GM21737 (cell line): Measurements from ENCODE around the gene IGF2R.

Experiments used
- ATAC-seq: cut with Tn5 transposase; IDR thresholded peaks from one replicate; pipeline ENCODE4 v1.9.1; 2021; ENCODE audit warnings: mild to moderate bottlenecking, moderate library complexity; ENCODE audit not compliant: unreplicated experiment

Gene IGF2R

DNA sequence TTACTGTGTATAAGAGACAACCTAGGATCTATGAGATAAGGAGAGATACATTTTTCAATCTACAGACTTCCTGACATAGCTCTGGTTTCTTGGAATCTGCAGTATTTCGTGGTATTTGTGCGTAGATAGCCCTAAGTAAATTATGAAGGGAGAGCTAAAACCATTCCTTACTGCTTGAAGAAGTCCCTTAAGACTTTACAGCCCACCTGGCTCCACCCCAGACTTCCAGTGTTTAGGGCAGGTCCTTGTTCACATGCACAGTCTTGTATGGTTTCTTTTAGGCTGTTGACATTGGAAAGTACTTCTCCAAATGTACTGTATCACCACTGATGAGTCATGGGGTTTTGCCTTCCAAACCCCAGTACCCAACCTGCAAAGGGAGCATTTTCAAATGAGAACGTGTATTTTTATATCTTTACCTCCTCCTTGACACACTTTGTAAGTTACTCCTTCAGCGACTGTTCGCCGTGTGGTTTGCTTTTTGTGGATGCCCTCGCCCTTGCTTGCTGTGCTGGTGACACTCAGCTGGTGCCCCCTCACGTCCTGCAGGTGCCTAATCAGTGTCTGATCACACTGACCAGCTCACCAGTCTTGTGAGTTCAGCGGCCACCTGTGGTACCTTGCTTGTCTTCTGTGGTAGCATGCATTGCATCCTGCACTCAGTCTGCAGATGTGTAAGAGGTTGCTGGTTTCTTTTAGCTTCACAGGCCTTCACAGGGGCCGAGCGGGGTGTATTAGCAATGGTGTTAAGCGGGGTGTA lies 73.3 kb downstream of the IGF2R start:
- no peak for ATAC-seq

DNA sequence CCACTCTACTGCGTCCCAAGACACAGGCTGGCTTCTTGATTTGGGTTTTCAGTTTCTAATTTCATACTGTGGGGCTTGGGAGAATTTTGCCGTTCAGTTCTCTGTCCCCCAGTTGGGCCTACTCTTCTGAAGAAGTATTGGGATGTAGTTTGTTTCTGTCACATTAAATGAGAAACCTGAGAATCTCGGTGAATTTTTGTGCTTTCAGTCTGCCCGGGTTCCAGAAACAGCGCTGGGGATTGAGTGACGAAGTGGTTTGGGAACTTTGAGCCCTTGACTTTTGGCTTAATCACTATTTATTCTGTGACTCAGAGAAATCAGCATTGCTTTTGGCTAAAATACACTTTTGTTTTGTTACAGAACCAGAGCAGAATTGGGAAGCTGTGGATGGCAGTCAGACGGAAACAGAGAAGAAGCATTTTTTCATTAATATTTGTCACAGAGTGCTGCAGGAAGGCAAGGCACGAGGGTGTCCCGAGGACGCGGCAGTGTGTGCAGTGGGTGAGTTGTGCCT lies 74.0 kb downstream of the IGF2R start:
- ATAC-seq = no peak

DNA sequence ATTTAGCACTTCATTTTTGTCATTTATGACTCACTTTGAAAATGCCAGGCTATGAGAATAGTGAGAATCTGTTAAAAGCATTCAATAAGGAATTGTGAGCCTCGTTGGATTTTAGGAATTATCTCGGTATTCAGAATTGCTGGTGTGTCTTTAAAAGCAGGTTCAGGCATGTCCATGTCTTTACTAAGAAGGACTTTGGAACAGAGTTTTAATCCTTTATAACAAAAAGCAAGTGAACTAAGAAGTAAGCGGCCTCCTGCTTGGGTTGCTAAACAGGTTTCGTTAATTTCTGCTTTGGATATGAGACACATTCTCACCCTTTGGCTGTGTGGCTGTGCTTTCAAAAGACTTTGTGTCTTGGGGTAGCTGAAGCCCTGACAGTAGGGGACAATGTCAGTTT lies 74.9 kb downstream of the IGF2R start:
- no peak for ATAC-seq

DNA sequence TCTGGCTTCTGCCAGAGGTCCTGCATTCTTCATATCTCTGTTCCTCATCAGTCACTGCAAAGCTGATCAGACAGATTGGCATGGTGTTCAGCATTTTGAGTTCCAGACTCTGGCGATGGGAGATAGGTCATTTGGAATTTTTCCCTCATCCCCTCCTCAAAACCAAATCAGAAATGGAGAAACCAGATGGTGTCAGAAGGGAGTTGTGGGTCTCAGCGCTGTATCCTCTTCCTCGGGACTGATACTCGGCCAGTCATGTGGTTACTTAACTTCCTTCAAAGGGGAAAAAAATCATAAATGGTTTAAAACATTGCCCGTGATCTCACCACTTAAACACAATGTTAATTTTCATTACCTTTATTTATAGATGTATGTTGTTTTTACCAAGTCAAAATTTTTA lies 75.8 kb downstream of the IGF2R start:
- ATAC-seq = no peak

GRCh38 chr6:160048471-160048870 lies 79.6 kb downstream of the IGF2R start:
- ATAC-seq = no peak

DNA sequence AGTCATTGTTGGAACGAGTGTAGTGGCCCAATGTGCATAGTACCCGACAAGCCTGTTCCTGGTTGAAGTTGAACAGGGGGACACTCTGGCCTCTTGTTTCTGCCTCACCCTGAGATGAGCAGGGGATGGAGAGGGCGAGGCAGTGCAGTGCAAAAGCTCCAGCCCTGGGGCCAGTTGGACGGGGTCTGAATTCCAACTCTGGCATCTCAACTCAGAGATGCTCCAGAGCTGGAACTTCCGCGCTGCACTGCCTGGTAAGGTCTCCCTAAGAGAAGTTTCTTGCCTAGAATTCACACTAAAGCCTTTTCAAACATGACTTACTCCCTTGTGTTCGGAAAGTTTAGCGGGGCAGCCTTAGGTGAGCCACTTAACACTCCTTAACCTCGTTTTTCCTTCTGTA lies 80.5 kb downstream of the IGF2R start:
- ATAC-seq = no peak

DNA sequence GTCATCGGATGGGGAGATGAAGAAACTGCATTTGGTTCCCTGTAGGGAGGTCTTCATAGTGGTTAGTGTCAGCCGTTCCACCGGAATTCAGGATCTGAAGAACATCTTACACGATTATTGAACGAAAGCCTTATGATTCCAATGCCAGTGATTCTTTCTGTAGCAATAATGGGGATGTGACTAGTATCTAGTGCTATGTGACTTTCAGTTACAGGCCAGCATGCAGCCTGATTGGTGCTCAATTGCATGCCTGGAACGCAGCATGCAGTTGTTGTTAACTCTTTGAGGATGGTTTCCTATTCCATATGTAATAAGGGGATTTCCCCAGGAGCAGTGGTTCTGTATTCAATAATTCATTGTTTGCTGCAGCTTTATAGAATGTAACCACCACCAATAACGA lies 81.1 kb downstream of the IGF2R start:
- ATAC-seq = no peak

DNA sequence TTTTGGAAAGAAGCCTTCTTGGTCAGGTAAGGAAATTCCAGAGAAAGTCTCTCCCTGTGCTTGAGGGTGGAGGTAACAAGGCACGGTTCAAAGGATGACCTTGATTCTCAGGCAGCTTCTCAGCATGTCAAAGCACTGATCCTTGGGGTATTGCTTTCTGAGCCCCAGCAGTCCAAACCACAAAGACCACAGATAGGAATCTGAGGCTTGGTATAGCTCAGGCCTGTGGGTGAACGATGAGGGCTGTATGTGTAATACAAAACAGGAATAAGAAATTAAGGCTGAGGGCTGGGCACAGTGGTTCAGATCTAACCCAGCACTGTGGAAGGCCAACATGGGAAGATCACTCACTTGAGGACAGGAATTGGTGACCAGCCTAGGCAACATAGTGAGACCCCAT lies 82.5 kb downstream of the IGF2R start:
- no peak for ATAC-seq

- ATAC-seq = no peak
Observed at GRCh38 chr6:160054271-160054670, 85.4 kb downstream of the IGF2R start.

DNA sequence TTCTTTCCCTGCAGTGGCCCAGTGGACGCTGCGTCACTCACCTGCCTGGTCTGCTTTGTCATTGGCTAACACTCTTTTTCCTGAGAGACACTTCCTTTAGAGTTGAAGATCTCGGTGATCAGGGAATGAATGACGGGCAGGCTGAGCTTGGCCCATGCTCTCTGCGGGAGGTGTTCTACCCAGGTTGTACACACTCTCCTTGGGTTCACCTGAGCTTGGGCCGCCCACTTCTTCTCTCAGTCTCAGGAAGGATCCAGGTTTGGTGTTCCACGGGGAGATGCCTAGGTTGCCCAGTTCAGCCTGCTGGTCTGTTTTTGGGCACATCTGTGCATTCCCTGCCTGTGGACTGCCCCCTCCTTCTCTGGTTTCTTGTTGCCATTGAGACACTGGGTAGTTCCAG lies 86.0 kb downstream of the IGF2R start:
- ATAC-seq = no peak

DNA sequence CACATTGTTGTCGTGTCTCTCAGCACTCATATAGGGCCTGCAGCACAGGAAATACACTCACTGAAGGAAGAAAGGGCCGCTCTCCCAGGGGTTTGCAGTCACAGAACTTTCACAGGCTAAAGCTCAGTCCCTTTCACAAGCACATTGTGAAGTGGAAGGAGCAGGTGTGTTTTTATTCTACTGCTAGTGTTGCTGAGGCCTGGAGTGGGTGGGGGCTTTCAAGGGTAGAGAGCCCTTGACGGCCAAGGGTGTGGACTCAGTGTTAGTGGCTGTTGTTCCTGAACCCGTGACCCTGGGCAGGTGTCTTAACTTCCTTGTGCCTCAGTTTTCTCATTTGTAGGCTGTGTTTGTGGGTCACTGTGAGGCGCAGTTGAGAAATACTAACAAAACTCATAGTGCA lies 86.5 kb downstream of the IGF2R start:
- ATAC-seq = no peak

- ATAC-seq = no peak
Observed at GRCh38 chr6:160055813-160056212, 86.9 kb downstream of the IGF2R start.

DNA sequence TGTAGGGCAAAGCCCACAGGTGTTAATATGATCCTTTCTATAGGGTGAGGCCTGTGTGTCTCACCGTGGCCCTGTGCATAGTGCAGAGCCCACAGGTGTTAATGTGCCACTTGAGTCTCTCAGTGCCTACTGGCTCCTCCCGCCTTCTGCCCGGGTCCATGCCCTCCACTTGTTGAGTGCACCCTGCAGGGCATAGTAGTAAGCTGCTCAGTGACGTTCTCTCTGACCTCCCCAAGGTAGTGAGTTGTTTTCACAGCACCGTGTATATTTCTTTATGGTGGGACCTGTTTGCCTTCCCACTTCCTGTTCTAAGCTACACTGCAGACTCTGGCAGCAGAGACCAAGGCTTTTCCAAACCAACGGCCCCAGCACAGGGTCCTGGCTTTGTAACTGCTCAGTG lies 88.2 kb downstream of the IGF2R start:
- no peak for ATAC-seq

DNA sequence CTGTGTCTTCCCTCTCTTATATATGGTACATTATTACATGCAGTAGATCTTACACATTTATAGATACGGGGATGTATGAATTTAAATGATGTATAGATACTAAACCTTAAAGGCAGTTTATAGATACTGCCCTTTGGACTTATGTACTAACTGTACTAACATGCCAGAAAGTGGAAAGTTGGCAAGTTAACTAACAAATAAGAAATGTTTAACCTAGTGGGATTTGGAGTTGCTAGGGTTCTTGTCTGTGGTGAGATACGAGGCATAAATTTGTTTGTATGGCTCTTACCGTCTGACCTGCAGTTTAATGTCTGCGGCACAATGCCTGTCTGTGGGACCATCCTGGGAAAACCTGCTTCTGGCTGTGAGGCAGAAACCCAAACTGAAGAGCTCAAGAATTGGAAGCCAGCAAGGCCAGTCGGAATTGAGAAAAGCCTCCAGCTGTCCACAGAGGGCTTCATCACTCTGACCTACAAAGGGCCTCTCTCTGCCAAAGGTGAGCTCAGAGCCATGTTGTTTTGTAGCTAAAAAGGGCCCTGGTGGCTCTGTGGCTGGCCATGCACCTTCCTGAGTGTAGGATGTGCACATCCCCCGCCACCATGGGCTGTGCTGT lies 89.8 kb downstream of the IGF2R start:
- ATAC-seq = no peak

GRCh38 chr6:160060221-160060620 lies 91.3 kb downstream of the IGF2R start:
- no peak for ATAC-seq

DNA sequence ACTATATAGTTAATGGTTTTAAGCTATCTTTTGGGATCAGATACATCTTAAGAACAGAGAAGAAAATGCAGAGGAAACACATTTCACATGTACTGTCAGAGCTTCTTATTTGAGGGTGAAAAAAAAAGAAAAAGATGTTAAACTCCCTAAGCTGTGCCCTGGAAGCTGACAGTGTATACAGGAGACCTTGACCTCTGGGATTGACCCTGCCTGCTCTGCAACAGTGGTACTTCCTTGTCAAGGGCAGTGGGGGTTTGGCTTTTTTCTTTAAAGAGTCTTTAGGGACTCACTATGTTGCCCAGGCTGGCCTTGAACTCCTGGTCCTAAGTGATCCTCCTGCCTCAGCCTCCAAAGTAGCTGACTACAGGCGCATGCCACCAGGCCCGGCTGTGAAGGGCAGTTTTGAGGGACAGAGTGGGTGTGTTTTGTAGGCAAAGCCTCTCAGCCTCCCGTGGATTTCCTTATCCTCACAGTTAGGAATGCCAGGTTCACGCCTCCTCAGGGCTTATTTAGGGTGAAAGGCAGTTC lies 92.1 kb downstream of the IGF2R start:
- no peak for ATAC-seq

DNA sequence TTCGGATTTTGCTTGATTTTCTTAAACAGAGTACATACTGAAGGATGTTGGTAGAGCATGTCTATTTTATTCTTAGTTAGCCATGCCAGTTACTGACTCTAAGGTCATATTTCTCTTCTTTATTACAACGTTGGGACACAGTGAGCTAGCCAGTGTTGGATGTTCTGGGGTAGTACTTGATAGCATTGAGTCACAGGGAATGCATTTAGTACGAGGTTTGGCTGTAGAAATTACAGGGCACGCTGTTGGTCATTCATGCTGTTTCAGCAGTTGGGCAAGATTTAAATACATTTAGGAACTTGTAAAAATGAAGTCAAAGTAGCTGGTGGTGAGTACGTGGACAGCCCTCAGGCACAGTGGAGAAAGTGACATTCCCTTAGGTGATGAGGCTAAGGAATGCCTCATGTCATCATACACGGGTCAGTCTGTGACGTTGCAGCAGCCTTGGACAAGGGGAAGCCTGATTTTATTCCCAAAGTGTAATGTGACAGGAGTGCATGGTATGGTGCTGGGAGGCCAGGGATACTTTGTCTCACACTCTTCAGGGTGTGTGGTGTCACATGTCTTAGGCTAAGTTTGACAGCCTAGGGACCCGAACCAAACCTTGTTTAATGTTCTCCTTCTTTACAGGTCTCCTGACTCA lies 95.0 kb downstream of the IGF2R start:
- ATAC-seq = no peak

DNA sequence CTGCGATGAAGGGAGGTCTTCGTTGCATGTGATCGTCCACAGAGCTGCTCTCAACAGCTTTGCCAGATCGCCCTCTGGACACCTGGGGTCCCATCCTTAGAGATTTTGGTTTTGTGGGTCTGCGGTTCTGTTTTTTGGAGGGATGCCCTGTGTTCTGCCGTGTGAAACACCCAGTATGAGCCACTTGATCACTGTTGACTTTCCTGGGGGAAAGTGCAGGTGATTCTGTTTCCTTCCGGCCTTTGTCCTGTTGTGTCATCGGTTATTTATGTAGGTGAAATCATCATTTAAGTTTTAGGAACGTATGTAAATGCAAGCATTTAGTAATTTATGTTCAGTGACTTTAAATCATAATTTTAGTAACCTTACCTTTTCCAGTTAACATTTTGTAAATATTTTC lies 96.3 kb downstream of the IGF2R start:
- ATAC-seq = no peak

DNA sequence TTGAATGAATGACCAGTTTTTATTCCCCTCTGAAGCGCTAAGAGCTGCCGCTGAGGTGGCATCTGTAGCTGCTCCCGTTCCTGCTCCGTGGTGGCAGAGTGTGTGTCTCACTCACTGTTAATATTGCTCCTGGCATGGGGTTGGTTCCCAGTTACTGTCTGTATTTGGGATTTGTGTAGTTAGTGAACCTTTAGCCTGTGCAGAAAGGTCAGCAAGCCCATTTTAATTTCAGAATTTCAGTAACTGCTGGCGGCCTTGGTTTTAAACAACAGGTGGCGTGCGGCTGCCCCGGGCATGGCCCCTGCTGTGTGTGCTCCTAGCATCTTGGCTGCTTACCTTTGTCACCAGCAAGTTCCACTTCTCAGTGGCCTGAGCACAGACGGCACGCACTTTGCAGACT lies 98.7 kb downstream of the IGF2R start:
- ATAC-seq = no peak

DNA sequence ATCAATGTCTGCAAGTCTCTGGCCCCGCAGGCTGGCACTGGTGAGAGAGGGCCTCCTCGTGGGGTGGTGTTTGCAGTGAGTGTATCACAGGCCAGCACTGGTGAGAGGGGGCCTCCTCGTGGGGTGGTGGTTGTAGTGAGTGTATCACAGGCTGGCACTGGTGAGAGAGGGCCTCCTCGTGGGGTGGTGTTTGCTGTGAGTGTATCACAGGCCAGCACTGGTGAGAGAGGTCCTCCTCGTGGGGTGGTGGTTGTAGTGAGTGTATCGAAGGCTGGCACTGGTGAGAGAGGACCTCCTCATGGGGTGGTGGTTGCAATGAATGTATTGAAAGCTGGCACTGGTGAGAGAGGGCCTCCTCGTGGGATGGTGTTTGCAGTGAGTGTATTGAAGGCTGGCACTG lies 99.5 kb downstream of the IGF2R start:
- no peak for ATAC-seq

- ATAC-seq = peak; percentile 89
Observed at GRCh38 chr6:160069050-160069454, 100.2 kb downstream of the IGF2R start.

DNA sequence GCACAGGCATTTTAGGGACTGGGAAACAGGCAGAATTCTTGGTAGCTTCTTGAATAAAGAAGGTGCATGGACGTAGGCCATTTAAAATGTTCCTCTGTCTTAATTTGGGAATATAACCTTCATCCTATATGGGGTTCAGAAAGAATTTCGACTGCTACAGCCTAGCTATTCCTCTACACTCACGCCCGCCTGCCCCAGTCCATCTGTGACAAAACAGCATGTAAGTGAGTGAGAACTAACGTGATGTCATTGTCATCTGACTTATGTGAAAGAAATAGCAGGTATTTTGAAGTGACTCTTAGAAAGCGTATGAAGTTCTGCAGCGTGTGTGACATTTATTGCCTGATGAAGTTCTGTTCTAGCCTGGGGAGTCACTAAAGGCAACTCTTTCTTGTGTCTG lies 100.6 kb downstream of the IGF2R start:
- no peak for ATAC-seq
